Panc1 (cell line): ENCODE data around the gene ADAMTS2.

Experiments
- SIN3A ChIP-seq: IDR thresholded peaks from 2 replicates; pipeline ENCODE4 v1.6.1; 2012; ENCODE audit warnings: low read depth, mild to moderate bottlenecking, low read length, moderate library complexity, borderline replicate concordance; ENCODE audit not compliant: insufficient read depth
- TF ChIP-seq, protein P1 (sequence below): fragments of 450-650 bp; IDR thresholded peaks from 2 replicates; pipeline ENCODE4 v1.5.1; 2017; ENCODE audit warnings: mild to moderate bottlenecking

- TF ChIP-seq, protein P1, sequence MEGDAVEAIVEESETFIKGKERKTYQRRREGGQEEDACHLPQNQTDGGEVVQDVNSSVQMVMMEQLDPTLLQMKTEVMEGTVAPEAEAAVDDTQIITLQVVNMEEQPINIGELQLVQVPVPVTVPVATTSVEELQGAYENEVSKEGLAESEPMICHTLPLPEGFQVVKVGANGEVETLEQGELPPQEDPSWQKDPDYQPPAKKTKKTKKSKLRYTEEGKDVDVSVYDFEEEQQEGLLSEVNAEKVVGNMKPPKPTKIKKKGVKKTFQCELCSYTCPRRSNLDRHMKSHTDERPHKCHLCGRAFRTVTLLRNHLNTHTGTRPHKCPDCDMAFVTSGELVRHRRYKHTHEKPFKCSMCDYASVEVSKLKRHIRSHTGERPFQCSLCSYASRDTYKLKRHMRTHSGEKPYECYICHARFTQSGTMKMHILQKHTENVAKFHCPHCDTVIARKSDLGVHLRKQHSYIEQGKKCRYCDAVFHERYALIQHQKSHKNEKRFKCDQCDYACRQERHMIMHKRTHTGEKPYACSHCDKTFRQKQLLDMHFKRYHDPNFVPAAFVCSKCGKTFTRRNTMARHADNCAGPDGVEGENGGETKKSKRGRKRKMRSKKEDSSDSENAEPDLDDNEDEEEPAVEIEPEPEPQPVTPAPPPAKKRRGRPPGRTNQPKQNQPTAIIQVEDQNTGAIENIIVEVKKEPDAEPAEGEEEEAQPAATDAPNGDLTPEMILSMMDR: no peak
- no peak for TF ChIP-seq SIN3A
Measured at GRCh38 chr5:179385914-179386313, 40.7 kb upstream of the ADAMTS2 start.
